DMS153 treated with DMSO at 0.1 percent for 48 hours (cell line): ENCODE data around the gene MGMT.

Experiments used
- DNase-seq: peaks from one replicate; lab custom pipeline; 2025; ENCODE audit not compliant: unreplicated experiment; lab: John Stamatoyannopoulos, UW

The MGMT gene

DNA sequence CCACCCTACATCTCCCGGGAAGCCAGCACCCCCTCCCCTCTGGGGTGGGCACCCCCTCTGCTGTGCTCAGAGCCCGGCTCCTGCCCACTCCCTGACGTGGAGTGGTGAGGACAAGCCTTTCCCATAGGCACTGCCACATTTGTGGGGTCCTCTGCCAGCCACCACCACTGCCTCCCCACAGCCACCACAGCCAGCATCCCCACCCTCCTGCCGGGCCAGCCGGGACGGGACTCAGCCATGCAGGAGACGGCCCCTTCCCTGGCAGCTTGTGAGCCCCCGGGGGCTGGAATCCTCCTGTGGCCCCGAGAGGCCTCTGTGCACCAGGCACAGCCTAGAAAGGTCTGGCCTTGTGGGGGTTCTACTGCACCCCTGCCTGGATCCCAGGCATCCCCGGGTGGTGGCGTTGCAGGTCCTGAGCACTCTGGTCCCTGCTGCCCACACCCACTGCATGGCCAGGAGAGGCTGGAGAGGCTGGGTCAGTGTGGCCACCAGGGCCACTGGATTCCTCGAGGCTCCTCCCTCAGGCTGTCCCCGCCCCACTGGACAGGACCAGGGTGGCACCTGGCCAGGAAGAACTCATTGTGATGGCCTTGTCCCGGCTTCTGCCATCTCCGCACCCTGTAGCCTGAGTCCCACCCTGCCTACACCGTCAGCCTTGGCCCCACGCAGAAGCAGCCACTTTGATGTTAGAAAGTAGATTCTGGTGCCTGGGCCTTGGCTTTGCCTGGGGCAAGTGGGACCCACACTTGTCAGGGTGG is 349.0 kb downstream of the MGMT start:
- DNase-seq = no peak

DNA sequence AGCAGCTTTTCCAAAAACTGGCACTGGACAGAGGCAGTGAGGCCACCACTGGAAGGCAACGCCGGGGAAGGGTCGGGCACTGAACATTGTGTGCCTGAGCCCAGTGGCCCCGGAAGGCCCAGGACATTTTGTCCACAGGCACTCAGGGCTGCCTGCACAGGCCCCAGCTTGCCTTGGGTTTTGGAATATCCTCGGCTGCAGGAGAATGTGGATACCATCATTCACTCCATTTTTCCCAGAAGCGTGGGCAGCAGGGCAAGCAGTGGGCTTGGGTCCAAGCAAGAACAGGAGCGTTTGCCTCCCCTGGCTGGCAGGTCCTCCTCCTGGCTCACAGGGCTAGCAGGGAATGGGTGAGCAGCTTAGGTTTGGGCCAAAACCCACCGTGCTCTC is 349.6 kb downstream of the MGMT start:
- DNase-seq = no peak
